ENCODE measurements around the gene NFRKB.
"Not testable (repeated sequence)": the region's sequence is repeated elsewhere in the genome, so short reads cannot be mapped to it uniquely, and the experiment has no call there.

Gene NFRKB

GRCh38 chr11:129894278-129895125 is 876 bp downstream of the NFRKB start:
- peak in 2 of 56 donors; percentile 25 to 38 for DNase-seq

GRCh38 chr11:129888451-129888850 is 6.9 kb downstream of the NFRKB start:
- DNase-seq: no peak

GRCh38 chr11:129885381-129885780 is 10.0 kb downstream of the NFRKB start:
- no peak for DNase-seq

GRCh38 chr11:129884581-129884980 is 10.8 kb downstream of the NFRKB start:
- no peak for DNase-seq

GRCh38 chr11:129881570-129882170 is 13.7 kb downstream of the NFRKB start:
- DNase-seq: peak in 7 of 56 donors; percentile 3 to 14 (median 6)

GRCh38 chr11:129880311-129880710 is 15.1 kb downstream of the NFRKB start:
- DNase-seq: no peak

GRCh38 chr11:129871914-129872313 is 23.5 kb downstream of the NFRKB start:
- no peak for DNase-seq

GRCh38 chr11:129868626-129869025 is 26.8 kb downstream of the NFRKB start:
- DNase-seq: not testable (repeated sequence)

GRCh38 chr11:129866311-129866710 is 29.1 kb downstream of the NFRKB start:
- DNase-seq: no peak

- DNase-seq: no peak
Measured at GRCh38 chr11:129865701-129866100, 29.7 kb downstream of the NFRKB start.

GRCh38 chr11:129864811-129865210 is 30.6 kb downstream of the NFRKB start:
- DNase-seq: no peak

GRCh38 chr11:129861702-129862522 is 33.5 kb downstream of the NFRKB start:
- peak in 2 of 56 donors; percentile 12 to 16 for DNase-seq

- DNase-seq: no peak
Measured at GRCh38 chr11:129856036-129856435, 39.3 kb downstream of the NFRKB start.

- DNase-seq: no peak
Measured at GRCh38 chr11:129855086-129855485, 40.3 kb downstream of the NFRKB start.

- no peak for DNase-seq
Measured at GRCh38 chr11:129854232-129854805, 41.1 kb downstream of the NFRKB start.

GRCh38 chr11:129853518-129854231 is 41.7 kb downstream of the NFRKB start:
- DNase-seq: peak in 1 of 56 donors; percentile 16

GRCh38 chr11:129852125-129852740 is 43.1 kb downstream of the NFRKB start:
- no peak for DNase-seq

- DNase-seq: no peak
Measured at GRCh38 chr11:129849447-129850130, 45.8 kb downstream of the NFRKB start.

- not testable (repeated sequence) for DNase-seq
Measured at GRCh38 chr11:129847361-129847760, 48.0 kb downstream of the NFRKB start.

Data from amygdala (tissue), 56 donors.